HL-60 (cell line): ENCODE measurements around the gene FRAS1.
"Not testable (repeated sequence)": the region's sequence is repeated elsewhere in the genome, so short reads cannot be mapped to it uniquely, and the experiment has no call there.

Experiments used
- DNase-seq, 2 experiments: peaks; one replicate each; pipeline ENCODE4 v3.0.0-alpha.2; 2010 to 2020; ENCODE audit warnings: low read depth in 1 of 2, low spot score in 1 of 2
- H3K27ac ChIP-seq: fragments of 250-450 bp; sonication (Bioruptor Pico); replicated peaks from 2 replicates; pipeline ENCODE4 v1.5.1; 2020; ENCODE audit warnings: mild to moderate bottlenecking, moderate library complexity
- H3K27me3 ChIP-seq: fragments of 250-450 bp; sonication (Bioruptor Pico); 2 replicates; pipeline ENCODE4 v1.5.1; 2021; ENCODE audit warnings: mild to moderate bottlenecking, moderate library complexity; ENCODE audit not compliant: insufficient read depth, poor library complexity, severe bottlenecking
- H3K4me3 ChIP-seq: replicated peaks from 2 replicates; pipeline ENCODE4 v1.5.1; 2011; ENCODE audit warnings: mild to moderate bottlenecking, control low read depth, low read length; ENCODE audit not compliant: insufficient read depth
- CTCF ChIP-seq: IDR thresholded peaks from one replicate; pipeline ENCODE4 v1.5.1; 2011; ENCODE audit warnings: low read length, control low read depth, inconsistent platforms; ENCODE audit not compliant: insufficient read depth
- GABPA ChIP-seq: IDR thresholded peaks from 2 replicates; pipeline ENCODE4 v1.6.1; 2012; ENCODE audit warnings: low read depth
- POLR2AphosphoS5 ChIP-seq: IDR thresholded peaks from 2 replicates; pipeline ENCODE4 v1.6.1; 2012; ENCODE audit warnings: low read depth
- REST ChIP-seq: IDR thresholded peaks from 2 replicates; pipeline ENCODE4 v1.6.1; 2012; ENCODE audit warnings: low read depth; ENCODE audit not compliant: insufficient replicate concordance
- SPI1 ChIP-seq: IDR thresholded peaks from 2 replicates; pipeline ENCODE4 v1.6.1; 2012; ENCODE audit warnings: low read depth, mild to moderate bottlenecking, borderline replicate concordance

FRAS1 gene

GRCh38 chr4:78299565-78299972, 242.4 kb downstream of the FRAS1 start:
- H3K4me3 ChIP-seq: no peak overlapping the region
- H3K27ac ChIP-seq: no peak overlapping the region
- no peak for TF ChIP-seq POLR2AphosphoS5
- TF ChIP-seq SPI1: peak; percentile 61
- DNase-seq: no peak
- no peaks in the 10 kb centered on the region for H3K27me3 ChIP-seq

GRCh38 chr4:78307263-78307662, 250.1 kb downstream of the FRAS1 start:
- not testable (repeated sequence) for H3K4me3 ChIP-seq

GRCh38 chr4:78308517-78308916, 251.4 kb downstream of the FRAS1 start:
- DNase-seq: no peak
- TF ChIP-seq REST: no peak
- TF ChIP-seq SPI1: no peak
- no peak for TF ChIP-seq CTCF
- no peak for TF ChIP-seq POLR2AphosphoS5
- TF ChIP-seq GABPA: no peak
- no peak overlapping the region for H3K4me3 ChIP-seq

More at GRCh38 chr4:78307263-78307662, 250.1 kb downstream of the FRAS1 start:
- not testable (repeated sequence) for H3K27me3 ChIP-seq, H3K27ac ChIP-seq, DNase-seq

GRCh38 chr4:78309352-78309751, 252.2 kb downstream of the FRAS1 start:
- no peak for DNase-seq
- H3K4me3 ChIP-seq: no peak overlapping the region
- no peak for TF ChIP-seq CTCF
- no peak for TF ChIP-seq SPI1
- TF ChIP-seq REST: no peak
- TF ChIP-seq GABPA: no peak

More at GRCh38 chr4:78308517-78308916, 251.4 kb downstream of the FRAS1 start:
- Histone ChIP-seq H3K27me3 (no peaks in the 10 kb centered on the region), H3K27ac (no peak overlapping the region)

GRCh38 chr4:78310007-78310739, 253.1 kb downstream of the FRAS1 start:
- DNase-seq: no peak

More at GRCh38 chr4:78309352-78309751, 252.2 kb downstream of the FRAS1 start:
- Histone ChIP-seq H3K27me3 (no peaks in the 10 kb centered on the region), H3K27ac (no peak overlapping the region)

More at GRCh38 chr4:78310007-78310739, 253.1 kb downstream of the FRAS1 start:
- no peak overlapping the region for H3K4me3 ChIP-seq
- H3K27me3 ChIP-seq: no peaks in the 10 kb centered on the region
- TF ChIP-seq CTCF (no peak), GABPA (no peak), SPI1 (no peak), POLR2AphosphoS5 (no peak)
- no peak overlapping the region for H3K27ac ChIP-seq
